CD4-positive, alpha-beta T cell treated with Interleukin-6 at 100 ng/mL for 8 hours (primary cell): Measurements from ENCODE around the gene ENPEP.
"Not testable (repeated sequence)": the region's sequence is repeated elsewhere in the genome, so short reads cannot be mapped to it uniquely, and the experiment has no call there.

Experiments
- DNase-seq: peaks from one replicate; pipeline ENCODE4 v3.0.0-alpha.2; 2020; ENCODE audit warnings: mixed read lengths, low spot score

The ENPEP gene, protein sequence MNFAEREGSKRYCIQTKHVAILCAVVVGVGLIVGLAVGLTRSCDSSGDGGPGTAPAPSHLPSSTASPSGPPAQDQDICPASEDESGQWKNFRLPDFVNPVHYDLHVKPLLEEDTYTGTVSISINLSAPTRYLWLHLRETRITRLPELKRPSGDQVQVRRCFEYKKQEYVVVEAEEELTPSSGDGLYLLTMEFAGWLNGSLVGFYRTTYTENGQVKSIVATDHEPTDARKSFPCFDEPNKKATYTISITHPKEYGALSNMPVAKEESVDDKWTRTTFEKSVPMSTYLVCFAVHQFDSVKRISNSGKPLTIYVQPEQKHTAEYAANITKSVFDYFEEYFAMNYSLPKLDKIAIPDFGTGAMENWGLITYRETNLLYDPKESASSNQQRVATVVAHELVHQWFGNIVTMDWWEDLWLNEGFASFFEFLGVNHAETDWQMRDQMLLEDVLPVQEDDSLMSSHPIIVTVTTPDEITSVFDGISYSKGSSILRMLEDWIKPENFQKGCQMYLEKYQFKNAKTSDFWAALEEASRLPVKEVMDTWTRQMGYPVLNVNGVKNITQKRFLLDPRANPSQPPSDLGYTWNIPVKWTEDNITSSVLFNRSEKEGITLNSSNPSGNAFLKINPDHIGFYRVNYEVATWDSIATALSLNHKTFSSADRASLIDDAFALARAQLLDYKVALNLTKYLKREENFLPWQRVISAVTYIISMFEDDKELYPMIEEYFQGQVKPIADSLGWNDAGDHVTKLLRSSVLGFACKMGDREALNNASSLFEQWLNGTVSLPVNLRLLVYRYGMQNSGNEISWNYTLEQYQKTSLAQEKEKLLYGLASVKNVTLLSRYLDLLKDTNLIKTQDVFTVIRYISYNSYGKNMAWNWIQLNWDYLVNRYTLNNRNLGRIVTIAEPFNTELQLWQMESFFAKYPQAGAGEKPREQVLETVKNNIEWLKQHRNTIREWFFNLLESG

DNA sequence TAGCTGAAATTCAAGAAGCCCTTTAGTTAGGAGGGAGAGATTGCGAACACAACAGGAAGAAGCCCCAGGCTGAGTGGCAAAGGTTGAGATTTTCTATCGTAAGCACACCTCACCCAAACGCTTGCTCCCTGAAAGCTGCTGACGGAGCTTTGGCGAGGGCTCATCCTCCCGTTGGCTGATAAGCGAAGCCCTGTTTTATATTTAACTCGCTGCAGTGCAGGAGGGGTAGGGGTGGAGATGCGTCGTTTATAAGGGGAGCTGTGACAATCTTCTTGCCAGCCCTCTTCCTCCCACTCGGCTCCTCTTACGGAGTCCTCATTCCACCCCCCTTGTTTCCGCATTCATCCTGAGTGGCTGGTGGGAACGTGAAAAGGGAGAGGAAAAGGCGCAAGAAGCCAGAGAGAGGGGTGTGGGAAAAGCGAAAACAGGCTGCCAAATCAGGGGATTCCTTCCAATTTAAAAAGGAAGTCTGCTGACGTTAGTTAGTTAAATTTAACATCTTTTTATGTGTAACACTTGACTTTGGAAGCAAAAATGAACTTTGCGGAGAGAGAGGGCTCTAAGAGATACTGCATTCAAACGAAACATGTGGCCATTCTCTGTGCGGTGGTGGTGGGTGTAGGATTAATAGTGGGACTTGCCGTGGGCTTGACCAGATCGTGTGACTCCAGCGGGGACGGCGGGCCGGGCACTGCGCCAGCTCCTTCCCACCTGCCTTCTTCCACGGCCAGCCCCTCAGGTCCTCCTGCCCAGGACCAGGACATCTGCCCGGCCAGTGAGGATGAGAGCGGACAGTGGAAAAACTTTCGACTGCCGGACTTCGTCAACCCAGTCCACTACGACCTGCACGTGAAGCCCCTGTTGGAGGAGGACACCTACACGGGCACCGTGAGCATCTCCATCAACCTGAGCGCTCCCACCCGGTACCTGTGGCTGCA lies at the start of gene ENPEP:
Gene ENPEP (plus strand): TSS at position 275 of the 938 bp plus-strand sequence. CDS start 260 bp downstream, at position 535.
- DNase-seq = no peak

DNA sequence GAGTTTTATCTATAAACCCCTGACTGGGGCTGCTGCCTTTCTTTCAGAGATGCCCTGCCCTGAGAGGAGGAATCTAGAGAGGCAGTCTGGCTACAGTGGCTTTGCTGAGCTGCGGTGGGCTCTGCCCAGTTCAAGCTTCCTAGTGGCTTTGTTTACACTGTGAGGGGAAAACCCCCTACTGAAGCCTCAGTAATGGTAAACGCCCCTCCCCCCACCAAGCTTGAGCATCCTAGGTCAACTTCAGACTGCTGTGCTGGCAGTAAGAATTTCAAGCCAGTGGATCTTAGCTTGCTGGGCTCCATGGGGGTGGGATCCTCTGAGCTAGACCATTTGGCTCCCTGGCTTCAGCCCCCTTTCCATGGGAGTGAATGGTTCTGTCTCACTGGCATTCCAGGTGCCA lies 44.1 kb upstream of the ENPEP start:
- DNase-seq = not testable (repeated sequence)

DNA sequence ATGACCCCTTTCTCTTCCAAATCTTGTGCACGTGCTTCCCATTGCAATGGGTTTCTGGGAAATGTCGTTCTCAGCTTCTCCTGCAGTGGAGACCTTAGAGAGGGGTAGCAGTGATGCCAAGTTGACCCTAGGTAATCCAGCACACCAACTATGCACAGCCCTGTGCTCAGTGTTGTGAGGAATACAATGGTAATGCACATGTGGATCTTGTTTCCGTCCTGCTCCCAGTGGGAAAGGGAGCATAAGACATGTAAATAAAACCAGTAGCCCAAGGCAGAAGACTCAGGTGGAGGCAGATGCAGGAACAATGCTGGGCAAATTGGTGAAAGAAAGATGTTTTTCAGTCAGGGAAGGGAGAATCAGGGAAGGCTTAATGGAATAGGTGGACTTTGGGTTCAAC lies 38.7 kb upstream of the ENPEP start:
- not testable (repeated sequence) for DNase-seq

DNA sequence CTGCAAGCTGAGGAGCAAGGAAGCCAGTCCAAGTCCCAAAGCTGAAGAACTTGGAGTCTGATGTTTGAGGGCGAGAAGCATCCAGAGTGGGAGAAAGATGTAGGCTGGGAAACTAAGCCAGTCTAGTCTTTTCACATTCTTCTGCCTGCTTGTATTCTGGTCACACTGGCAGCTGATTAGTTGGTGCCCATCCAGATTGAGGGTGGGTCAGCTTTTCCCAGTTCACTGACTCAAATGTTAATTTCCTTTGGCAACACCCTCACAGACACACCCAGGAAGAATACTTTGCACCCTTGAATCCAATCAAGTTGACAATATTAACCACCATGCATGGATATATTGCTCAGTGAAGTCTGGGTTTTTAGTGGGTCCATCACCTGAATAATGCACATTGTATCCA lies 36.7 kb upstream of the ENPEP start:
- DNase-seq = not testable (repeated sequence)

DNA sequence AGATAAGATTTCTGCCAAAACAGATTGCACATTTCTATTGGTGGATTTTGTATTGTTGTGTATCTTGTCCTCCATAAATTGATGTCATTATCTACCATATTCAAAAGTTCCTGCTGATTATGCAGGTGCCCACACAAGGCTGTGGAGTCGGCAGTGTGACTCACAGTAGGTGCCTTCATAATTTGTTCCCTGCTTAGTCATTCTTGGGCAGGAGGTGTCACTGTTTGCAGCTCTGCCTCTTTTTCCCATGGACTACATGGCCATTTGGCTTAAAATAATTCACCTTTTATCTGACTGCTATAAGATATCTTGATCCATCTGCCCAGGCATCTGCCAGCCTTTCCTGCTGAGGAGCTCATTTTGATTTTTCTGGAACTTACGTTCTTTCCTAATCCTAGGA lies 33.6 kb upstream of the ENPEP start:
- no peak for DNase-seq

DNA sequence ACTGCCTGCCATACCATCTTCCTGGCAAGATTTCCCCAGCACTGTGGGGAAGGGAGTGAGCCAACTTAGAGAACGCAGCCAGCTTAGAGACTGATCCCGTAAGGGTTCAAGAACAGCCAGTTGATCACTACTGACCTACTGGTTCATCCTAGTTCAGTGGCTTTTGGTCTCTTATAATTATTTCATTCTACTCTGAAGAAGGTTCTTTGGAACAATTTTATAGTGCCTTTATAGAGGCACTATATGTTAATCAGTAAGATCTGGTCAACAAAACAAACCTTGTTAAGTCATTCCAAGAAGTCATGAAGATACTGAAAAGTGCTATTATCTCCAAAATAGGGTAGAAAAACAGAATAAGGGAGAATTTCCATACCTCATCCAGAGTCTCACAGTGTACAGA lies 33.2 kb upstream of the ENPEP start:
- DNase-seq = no peak

DNA sequence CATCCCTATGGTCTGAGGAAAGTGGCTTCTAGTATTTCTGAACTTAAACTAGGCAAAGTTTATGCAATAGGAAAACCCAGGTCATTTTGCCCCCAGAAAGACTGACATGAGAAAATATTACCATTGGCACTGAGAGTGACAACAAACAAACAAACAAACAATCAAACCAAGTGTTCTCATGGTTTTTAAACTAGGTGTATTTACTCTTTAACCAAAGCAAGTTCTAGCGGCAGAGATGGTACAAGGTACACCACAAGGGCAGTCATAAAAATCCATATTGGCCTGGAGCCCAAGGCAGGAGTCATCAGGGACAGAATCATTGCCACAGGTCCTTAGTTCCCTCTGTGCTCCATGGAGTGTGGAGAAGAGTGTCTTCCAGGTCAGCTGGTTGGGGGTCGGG lies 26.0 kb upstream of the ENPEP start:
- DNase-seq = no peak

DNA sequence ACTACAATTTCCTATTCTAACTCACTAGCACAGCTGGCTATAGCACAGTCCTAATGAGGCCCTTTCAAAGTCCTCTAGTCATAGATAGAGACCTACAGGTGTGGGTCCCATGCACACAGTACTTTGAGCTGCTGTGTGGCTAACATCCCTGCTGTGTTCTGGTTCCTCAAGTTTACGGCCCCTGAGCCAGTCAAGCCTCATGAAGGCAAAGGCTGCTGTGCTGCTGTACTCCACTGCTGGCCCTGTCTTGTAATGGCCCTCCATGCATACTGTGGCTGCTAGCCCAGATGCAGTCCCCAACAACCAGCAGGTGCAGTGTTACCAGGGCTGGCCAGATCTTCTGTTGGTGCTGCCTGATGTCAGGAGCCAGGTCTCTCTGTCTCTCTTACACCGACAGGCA lies 23.4 kb upstream of the ENPEP start:
- no peak for DNase-seq

DNA sequence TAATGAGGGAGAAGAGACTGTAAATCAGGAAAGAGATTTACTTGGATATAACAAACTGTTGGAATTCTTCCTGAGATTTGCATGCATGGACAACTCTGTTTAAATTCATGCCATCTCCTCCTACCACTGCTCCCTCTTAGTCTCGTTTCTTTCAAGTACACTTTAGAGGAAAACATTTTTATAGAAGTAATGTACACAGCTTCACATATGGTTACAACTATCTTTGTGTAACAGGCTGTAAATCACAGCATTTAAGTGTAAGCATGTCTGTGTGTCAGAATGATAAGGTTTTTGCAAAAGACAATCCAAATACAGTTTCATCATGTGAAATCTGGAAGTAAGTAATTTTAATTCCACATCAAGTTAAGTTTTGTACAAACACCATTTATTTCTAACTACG lies 21.5 kb upstream of the ENPEP start:
- no peak for DNase-seq

DNA sequence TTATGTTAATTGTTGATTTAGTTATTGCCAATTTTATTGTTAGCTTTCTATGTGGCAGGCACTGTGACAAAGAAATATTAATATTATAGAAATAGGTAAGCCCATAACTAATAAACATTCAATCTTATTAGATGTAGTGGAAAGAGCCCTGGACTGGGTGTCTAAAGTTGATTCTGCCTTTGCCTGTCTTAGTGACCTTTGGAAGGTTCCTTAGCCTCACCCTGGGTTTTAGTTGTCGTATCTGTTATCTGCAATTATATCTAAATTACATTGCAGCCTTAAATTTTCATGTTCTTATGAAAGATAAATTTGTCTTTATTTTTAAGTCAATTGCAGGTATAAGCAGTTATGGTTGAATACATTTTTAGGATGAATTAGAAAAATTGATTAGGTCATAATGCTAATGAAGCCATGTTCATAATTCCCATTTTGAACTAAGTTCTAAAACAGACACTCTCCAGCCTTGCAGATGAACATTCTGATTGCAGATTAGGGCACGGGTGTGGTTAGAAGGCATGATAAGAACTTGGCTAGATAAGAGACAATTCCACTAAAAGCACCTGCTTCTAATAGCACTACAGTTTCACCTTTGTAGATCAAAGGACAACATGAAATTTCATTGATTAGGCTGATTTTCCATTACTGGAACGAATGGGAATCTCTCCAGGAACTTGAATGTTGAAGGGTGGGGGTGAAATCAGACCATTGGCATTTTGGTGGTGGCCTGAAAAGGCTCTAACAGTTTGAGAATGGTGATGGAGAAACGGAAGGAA lies 17.3 kb upstream of the ENPEP start:
- no peak for DNase-seq

DNA sequence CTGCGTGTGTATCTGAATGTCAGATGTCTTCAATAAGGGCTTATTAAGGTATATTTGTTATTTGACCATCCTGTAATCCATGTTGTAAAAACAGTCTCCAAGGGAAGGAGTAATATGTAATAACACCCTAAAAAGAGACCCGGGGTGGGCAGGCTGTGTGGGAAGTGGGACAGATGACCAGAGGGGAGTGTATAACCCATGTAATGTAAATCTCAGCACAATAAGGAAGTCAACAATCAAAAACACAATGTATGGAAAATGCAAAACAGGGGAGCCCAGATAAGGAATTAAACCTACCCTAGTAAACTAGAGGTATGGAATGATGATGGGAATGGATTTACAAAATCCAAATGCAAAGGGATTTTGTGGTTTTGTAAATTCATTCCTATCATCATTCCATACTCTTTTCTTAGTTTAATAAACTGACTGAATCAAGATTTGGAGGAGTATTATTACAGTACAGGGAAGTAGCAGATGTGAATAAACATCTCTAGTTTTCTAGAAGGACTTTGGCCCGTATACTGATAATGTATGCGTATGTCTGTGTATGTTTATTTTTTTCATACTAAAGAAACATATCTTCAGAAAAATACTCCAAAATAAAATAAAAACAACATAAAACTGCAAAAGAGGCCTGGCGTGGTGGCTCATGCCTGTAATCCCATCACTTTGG lies 15.7 kb upstream of the ENPEP start:
- no peak for DNase-seq

DNA sequence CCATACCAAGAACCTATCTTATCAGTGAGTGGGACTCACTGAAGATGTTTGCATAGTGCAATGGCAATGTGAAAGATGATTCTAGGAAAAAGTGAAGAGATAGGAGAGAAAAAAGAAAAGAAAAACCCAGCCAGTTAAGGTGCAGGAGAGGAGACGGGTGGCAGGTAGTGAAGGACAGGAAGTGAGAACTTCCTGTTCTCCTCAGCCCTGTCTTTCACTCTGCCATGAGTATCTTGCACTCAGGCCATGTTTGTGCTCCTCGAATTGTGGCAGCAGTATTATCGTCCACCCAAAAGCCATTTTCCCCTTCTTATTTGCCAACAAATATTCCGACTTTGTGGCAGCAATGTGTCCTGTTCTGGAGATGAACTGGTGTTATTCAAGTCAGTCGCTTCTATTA lies 8.6 kb upstream of the ENPEP start:
- DNase-seq = no peak

DNA sequence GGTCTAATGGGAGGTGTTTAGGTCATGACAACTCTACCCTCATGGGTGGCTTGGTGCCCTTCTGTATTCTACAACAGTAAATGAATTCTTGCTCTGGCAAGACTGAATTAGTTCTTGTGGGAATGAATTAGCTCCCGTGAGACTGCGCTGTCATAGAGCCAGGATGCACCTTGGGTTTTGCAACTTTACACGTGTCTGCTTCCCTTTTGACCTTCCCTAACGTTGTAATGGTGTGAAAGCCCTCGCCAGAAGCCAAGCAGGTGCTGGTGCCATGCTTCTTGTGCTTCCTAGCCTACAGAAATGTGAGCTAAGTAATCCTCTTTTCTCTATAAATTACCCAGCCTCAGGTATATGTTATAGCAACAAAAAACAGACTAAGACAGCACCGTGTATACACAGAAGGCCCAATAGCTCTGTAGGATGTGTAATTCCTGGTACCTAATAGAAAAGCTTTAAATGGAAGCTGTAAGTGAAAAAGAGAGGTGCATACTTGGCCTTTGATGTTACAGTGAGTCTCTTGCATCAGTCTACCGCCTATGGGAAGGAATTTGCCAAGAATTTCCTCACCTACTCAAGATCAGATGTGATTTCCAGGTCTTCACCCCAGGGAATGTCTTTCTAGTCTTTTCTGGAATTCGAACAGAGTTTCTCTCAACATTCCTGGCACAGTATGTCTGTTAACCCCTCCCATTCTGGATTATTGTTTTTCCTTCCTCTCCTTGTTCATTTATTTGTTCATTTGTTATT lies 3.2 kb upstream of the ENPEP start:
- DNase-seq = no peak

DNA sequence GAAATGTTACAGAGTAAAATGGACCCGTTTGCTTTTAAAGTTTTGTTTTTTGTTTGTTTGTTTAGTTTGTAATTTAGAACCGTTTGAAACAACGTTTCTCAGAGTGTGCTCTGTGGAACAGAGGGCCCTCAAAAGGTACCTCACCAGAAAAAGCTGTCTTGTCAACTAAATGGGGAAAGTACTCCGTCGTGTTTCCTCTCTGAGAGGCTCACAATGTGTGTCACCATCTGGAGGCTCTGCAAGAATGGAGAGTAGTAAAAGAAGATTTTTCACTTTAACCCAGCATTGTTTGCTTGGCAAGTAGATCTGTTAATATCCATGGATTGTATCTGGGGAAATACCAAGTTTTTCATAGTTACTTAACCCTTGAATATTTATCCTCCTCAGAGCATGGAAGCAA lies 1.5 kb upstream of the ENPEP start:
- DNase-seq = no peak

DNA sequence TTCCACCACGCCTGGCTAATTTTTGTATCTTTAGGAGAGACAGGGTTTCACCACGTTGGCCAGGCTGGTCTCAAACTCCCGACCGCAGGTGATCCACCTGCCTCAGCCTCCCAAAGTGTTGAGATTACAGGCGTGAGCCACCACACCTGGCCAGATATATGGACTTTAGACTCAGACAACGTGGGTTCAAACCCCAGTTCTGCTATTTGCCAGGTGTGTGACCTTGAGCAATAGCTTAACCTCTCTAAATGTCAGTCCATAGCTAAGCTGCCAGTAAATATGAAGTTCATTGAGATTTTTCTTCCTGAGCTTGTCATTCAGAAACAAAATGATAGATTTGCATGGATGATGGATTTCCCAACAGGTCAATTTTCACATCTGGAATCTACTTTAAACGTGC lies 875 bp upstream of the ENPEP start:
- not testable (repeated sequence) for DNase-seq

DNA sequence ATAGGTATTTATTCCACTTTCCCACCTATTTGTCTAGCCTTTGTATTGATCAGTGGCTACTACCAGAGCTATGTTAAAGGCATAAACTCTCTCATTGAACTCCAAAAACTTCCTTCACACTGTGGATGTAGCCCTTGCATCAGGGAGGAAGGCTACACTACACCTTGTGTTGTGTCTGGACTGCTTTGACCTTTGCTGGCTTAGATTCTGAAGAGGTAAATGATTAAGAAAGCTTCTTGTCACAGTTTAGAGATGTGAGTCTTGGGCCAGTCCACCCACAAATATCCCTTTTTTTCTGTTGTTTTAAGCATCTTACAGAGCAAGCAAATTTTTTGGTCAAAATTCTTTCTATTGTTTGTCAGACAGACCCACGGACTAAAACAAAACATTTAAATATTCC lies 1.9 kb downstream of the ENPEP start:
- no peak for DNase-seq

DNA sequence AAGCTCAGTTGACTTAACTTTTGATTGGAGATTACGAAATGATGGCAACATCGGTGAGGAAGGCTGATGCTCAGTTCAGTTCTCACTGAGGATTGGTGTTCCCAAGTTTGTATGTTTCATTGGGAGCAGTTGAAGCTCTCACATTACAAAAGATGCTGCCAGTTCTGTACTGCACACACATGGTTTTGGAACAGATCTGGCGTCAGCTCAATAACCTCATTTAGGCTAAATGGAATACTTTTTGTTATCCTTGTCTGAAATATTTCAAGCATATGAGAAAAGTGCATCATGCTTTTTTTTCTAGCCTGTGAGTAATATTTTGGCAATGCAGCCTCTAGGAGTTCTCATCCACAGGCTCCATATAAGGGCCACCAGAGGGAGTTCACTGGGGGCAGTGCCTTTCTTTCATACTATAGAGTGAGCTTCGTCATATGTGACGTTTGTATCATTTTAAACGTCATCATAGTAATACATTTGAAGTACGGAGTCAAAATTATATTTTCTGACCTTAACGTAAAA lies 4.1 kb downstream of the ENPEP start:
- DNase-seq = no peak

DNA sequence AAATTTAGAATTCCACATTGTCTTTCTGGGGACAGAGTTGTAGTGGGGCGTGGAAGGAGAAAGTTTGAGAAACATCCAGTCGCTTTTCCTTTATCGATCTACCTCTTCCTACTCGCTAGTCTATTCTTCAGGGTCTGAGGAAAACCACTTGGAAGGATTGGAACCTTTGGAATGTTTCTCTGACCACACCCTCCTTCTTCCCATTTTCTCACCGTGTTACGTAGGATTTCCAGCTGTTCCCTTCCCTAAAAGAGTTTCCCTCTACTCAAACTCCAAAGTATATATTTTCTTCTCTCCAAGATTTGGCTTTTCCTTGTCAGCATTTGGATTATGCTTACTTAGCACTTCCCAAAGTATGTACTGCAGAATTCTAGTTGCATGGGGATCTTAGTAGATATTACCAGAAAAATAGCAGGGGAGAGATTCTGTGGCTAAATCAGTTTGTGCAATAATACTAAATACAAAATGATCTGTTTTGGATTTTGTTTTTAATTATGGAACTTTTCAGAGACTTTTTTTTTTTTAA lies 4.9 kb downstream of the ENPEP start:
- no peak for DNase-seq

DNA sequence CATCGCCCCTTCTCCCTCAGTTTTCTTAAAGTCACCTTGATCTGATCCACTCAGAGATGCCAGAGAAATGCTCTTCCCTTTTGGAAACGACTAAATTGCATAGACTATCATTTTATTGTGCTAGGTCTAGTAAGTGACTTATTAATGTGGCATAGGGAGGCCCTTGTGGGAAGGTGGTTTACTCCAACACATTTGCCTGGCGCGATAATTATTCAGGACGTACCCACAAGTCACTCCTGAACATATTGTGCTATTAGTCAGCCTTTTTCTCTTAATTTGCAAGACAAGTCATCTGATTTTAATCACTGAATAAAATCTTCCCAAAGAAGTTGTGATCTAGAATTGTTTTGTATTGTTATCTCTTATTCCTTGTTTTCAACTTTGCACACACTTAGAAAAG lies 7.6 kb downstream of the ENPEP start:
- no peak for DNase-seq
